ENCODE results near the gene CCDC9.

Gene CCDC9

GRCh38 chr19:47255879-47256692 lies at the start of gene CCDC9:
CCDC9 (plus strand) TSS chr19:47256525; CDS start chr19:47258401, 1,876 bp downstream.
- peak; percentile 97 for DNase-seq (ENCODE audit: low spot score)

GRCh38 chr19:47209319-47210179 lies 46.8 kb upstream of the CCDC9 start:
- no peak for DNase-seq (ENCODE audit: low spot score)

- DNase-seq (ENCODE audit: low spot score): no peak
Measured at GRCh38 chr19:47210180-47210490, 46.2 kb upstream of the CCDC9 start.

- peak; percentile 85 for DNase-seq (ENCODE audit: low spot score)
Measured at GRCh38 chr19:47210689-47211316, 45.5 kb upstream of the CCDC9 start.

- DNase-seq (ENCODE audit: low spot score): no peak
Measured at GRCh38 chr19:47215581-47215980, 40.7 kb upstream of the CCDC9 start.

- DNase-seq (ENCODE audit: low spot score): no peak
Measured at GRCh38 chr19:47221080-47221841, 35.1 kb upstream of the CCDC9 start.

GRCh38 chr19:47221890-47222289 lies 34.4 kb upstream of the CCDC9 start:
- DNase-seq (ENCODE audit: low spot score): no peak

GRCh38 chr19:47225746-47226425 lies 30.4 kb upstream of the CCDC9 start:
- peak; percentile 84 for DNase-seq (ENCODE audit: low spot score)

- DNase-seq (ENCODE audit: low spot score): peak; percentile 93
Measured at GRCh38 chr19:47226426-47227351, 29.6 kb upstream of the CCDC9 start.

- peak; percentile 94 for DNase-seq (ENCODE audit: low spot score)
Measured at GRCh38 chr19:47227352-47228167, 28.8 kb upstream of the CCDC9 start.

GRCh38 chr19:47228168-47228936 lies 28.0 kb upstream of the CCDC9 start:
- DNase-seq (ENCODE audit: low spot score): peak; percentile 80

- peak; percentile 52 for DNase-seq (ENCODE audit: low spot score)
Measured at GRCh38 chr19:47228937-47229675, 27.2 kb upstream of the CCDC9 start.

GRCh38 chr19:47229676-47230053 lies 26.7 kb upstream of the CCDC9 start:
- peak; percentile 50 for DNase-seq (ENCODE audit: low spot score)

GRCh38 chr19:47230054-47230920 lies 26.0 kb upstream of the CCDC9 start:
- DNase-seq (ENCODE audit: low spot score): peak; percentile 51

- DNase-seq (ENCODE audit: low spot score): no peak
Measured at GRCh38 chr19:47230921-47231214, 25.5 kb upstream of the CCDC9 start, which contains the start of gene BBC3. BBC3 (minus strand) TSS chr19:47231199; CDS start chr19:47228431, 2,768 bp downstream.

GRCh38 chr19:47231215-47232054 lies 24.9 kb upstream of the CCDC9 start:
- peak; percentile 84 for DNase-seq (ENCODE audit: low spot score)

Measured in RKO (cell line).